A549 (cell line): Measurements from ENCODE around the gene KLHL29. TPM values are rescaled to one million over a fixed set of nuclear protein-coding genes. Genes with fewer than 3 reads are reported as not detected.

Experiments
- ATAC-seq, 2 experiments: fragments of 200-7000 bp in 1 of 2; fragments of >200 bp in 1 of 2; cut with Nextera tagmentation in 1 of 2; cut with Tn5 transposase in 1 of 2; 3 replicates each; pipeline versions ENCODE4 v1.8.0 to v1.9.1; 2018 to 2020; ENCODE audit warnings: mild to moderate bottlenecking in 1 of 2, moderate library complexity in 1 of 2
- CTCF ChIA-PET: fragments of 300-600 bp; sonication (Branson Sonifier 250); formaldehyde crosslinking; extraction: SDS; loops from one replicate; lab custom pipeline; 2021; ENCODE audit warnings: antibody characterized with exemption, inconsistent platforms; lab: Yijun Ruan, JAX
- POLR2A ChIA-PET: fragments of 350-600 bp; formaldehyde crosslinking; extraction: SDS; loops from one replicate; lab custom pipeline; 2021; ENCODE audit warnings: antibody characterized with exemption, inconsistent platforms; lab: Yijun Ruan, JAX
- DNase-seq, 2 experiments: peaks; one replicate each; pipeline versions ENCODE4 v3.0.0 to v3.0.0-alpha.2; 2011 to 2016; ENCODE audit warnings: low read depth in 1 of 2, low spot score in 1 of 2
- FAIRE-seq: peaks from 2 replicates; lab custom pipeline; 2011; peaks lifted over from hg19 to GRCh38; lab: Jason Lieb, UNC
- H3K27ac ChIP-seq, 2 experiments: fragments of >200 bp; sonication (Bioruptor Twin); formaldehyde crosslinking; 3 replicates each; pipeline ENCODE4 v1.5.1; 2016 to 2017
- H3K4me1 ChIP-seq: fragments of >200 bp; sonication (Bioruptor Twin); formaldehyde crosslinking; 3 replicates; pipeline ENCODE4 v1.6.1; 2016
- H3K4me2 ChIP-seq: fragments of >200 bp; sonication (Bioruptor Twin); formaldehyde crosslinking; 3 replicates; pipeline ENCODE4 v1.6.1; 2016
- H3K4me3 ChIP-seq: fragments of >200 bp; sonication (Bioruptor Twin); formaldehyde crosslinking; 3 replicates; pipeline ENCODE4 v1.5.1; 2016
- H3K9me3 ChIP-seq: fragments of >200 bp; sonication (Bioruptor Twin); formaldehyde crosslinking; 3 replicates; pipeline ENCODE4 v1.6.1; 2016
- BCL3 ChIP-seq: fragments of >200 bp; sonication (Bioruptor Twin); formaldehyde crosslinking; IDR thresholded peaks from 3 replicates; pipeline ENCODE4 v1.6.1; 2016
- BHLHE40 ChIP-seq: IDR thresholded peaks from 2 replicates; pipeline ENCODE4 v1.6.1; 2012; ENCODE audit warnings: low read depth, low read length, inconsistent platforms
- CBX2 ChIP-seq: fragments of 200-600 bp; sonication (generic); IDR thresholded peaks from 2 replicates; pipeline ENCODE4 v1.6.1; 2016; ENCODE audit warnings: low read depth, mild to moderate bottlenecking, borderline replicate concordance
- CHD2 ChIP-seq: fragments of 150-350 bp; IDR thresholded peaks from 2 replicates; pipeline ENCODE4 v1.6.1; 2014; ENCODE audit warnings: low read length; ENCODE audit not compliant: partially characterized antibody
- CHD4 ChIP-seq: fragments of 200-600 bp; sonication (generic); IDR thresholded peaks from 2 replicates; pipeline ENCODE4 v1.6.1; 2016; ENCODE audit warnings: antibody characterized with exemption, mild to moderate bottlenecking, borderline replicate concordance
- EP300 ChIP-seq, 2 experiments: fragments of >200 bp; sonication (Bioruptor Twin); formaldehyde crosslinking; IDR thresholded peaks; 2 replicates in 1 of 2; 3 replicates in 1 of 2; pipeline ENCODE4 v1.6.1; 2016 to 2017
- FOSB ChIP-seq: fragments of 250-450 bp; sonication (Bioruptor Pico); IDR thresholded peaks from 2 replicates; pipeline ENCODE4 v1.5.0; 2020; ENCODE audit warnings: mild to moderate bottlenecking, moderate library complexity
- HEYL ChIP-seq: fragments of 250-450 bp; sonication (Bioruptor Pico); IDR thresholded peaks from 2 replicates; pipeline ENCODE4 v1.8.0; 2021; ENCODE audit warnings: mild to moderate bottlenecking, moderate library complexity
- HOXA7 ChIP-seq: fragments of 250-450 bp; sonication (Bioruptor Pico); IDR thresholded peaks from 2 replicates; pipeline ENCODE4 v1.5.0; 2020; ENCODE audit warnings: mild to moderate bottlenecking, moderate library complexity
- HOXB5 ChIP-seq: fragments of 250-450 bp; sonication (Bioruptor Pico); IDR thresholded peaks from 2 replicates; pipeline ENCODE4 v1.5.0; 2020; ENCODE audit warnings: mild to moderate bottlenecking, moderate library complexity
- JUNB ChIP-seq: fragments of >200 bp; sonication (Bioruptor Twin); formaldehyde crosslinking; IDR thresholded peaks from 2 replicates; pipeline ENCODE4 v1.6.1; 2016
- KDM1A ChIP-seq: fragments of 200-600 bp; sonication (generic); IDR thresholded peaks from 2 replicates; pipeline ENCODE4 v1.6.1; 2016; ENCODE audit warnings: low read depth, mild to moderate bottlenecking
- MAFK ChIP-seq: fragments of 450-650 bp; IDR thresholded peaks from 2 replicates; pipeline ENCODE4 v1.6.1; 2014; ENCODE audit not compliant: partially characterized antibody
- MAX ChIP-seq: IDR thresholded peaks from 2 replicates; pipeline ENCODE4 v1.6.1; 2012
- MAZ ChIP-seq: fragments of 150-350 bp; IDR thresholded peaks from 2 replicates; pipeline ENCODE4 v1.6.1; 2014; ENCODE audit warnings: antibody characterized with exemption, low read depth, low read length, borderline replicate concordance
- MYC ChIP-seq: IDR thresholded peaks from 2 replicates; pipeline ENCODE4 v1.6.1; 2012; ENCODE audit warnings: mild to moderate bottlenecking, inconsistent platforms, low read length, improper control_type of control experiment, borderline replicate concordance
- NPAS2 ChIP-seq: fragments of 250-450 bp; sonication (Bioruptor Pico); IDR thresholded peaks from 2 replicates; pipeline ENCODE4 v1.8.0; 2022; ENCODE audit warnings: mild to moderate bottlenecking, moderate library complexity, borderline replicate concordance
- POLR2A ChIP-seq: IDR thresholded peaks from 2 replicates; pipeline ENCODE4 v1.6.1; 2012; ENCODE audit warnings: mild to moderate bottlenecking, low read length
- RCOR1 ChIP-seq: fragments of 150-350 bp; IDR thresholded peaks from 2 replicates; pipeline ENCODE4 v1.6.1; 2014; ENCODE audit warnings: antibody characterized with exemption, low read length, low read depth
- REST ChIP-seq: fragments of 200-600 bp; sonication (generic); IDR thresholded peaks from 2 replicates; pipeline ENCODE4 v1.6.1; 2016; ENCODE audit warnings: antibody characterized with exemption, mild to moderate bottlenecking, moderate library complexity
- SMC3 ChIP-seq: fragments of >200 bp; sonication (Bioruptor Twin); formaldehyde crosslinking; IDR thresholded peaks from 3 replicates; pipeline ENCODE4 v1.6.1; 2018; ENCODE audit warnings: inconsistent platforms
- SREBF2 ChIP-seq: fragments of 450-650 bp; IDR thresholded peaks from 2 replicates; pipeline ENCODE4 v1.6.1; 2014; ENCODE audit warnings: mild to moderate bottlenecking, moderate library complexity
- TP53 ChIP-seq: fragments of 250-450 bp; sonication (Bioruptor Pico); IDR thresholded peaks from 2 replicates; pipeline ENCODE4 v1.5.0; 2021; ENCODE audit warnings: mild to moderate bottlenecking, moderate library complexity
- USF2 ChIP-seq: fragments of 450-650 bp; IDR thresholded peaks from 2 replicates; pipeline ENCODE4 v1.6.1; 2014; ENCODE audit warnings: antibody characterized with exemption
- ZC3H11A ChIP-seq: fragments of 450-650 bp; IDR thresholded peaks from 2 replicates; pipeline ENCODE4 v1.6.1; 2014; ENCODE audit warnings: antibody characterized with exemption, mild to moderate bottlenecking
- WGBS: methylation state at CpG from one replicate; pipeline ENCODE4 v1.1.6; 2017; ENCODE audit errors: missing lambda C conversion rate; 5-methylcytosine and 5-hydroxymethylcytosine counted together
- polyA plus RNA-seq, 4 experiments: library from polyadenylated mRNA; depleted of rRNA in 3 of 4; stranded (reverse); fragments of >200 nt; fragmentation: RNase III in 1 of 4; extraction: RNeasy Plus Mini Kit Qiagen cat#74134 plus additional on column Dnase treatment in 1 of 4; gene quantifications; 2 replicates in 3 of 4; 3 replicates in 1 of 4; pipeline ENCODE4 v1.2.3, GENCODE V29; 2011 to 2017
- TF ChIP-seq, protein P1 (sequence below): fragments of >200 bp; sonication (Bioruptor Twin); formaldehyde crosslinking; IDR thresholded peaks from 3 replicates; pipeline ENCODE4 v1.5.1; 2016

KLHL29 gene
- polyA plus RNA-seq, 2 of the 4 experiments (the other 2 are of a cell fraction), result 1.3 to 2.5 TPM

- Histone ChIP-seq H3K4me1 (no peaks in the 10 kb centered on the region), H3K27ac (no peak overlapping the region), H3K4me2 (no peak overlapping the region)
- DNase-seq, result no peak
- no peak for TF ChIP-seq FOSB (CRISPR knock-in tag)
- no peak for TF ChIP-seq ZC3H11A
- TF ChIP-seq BHLHE40, result no peak
- TF ChIP-seq, all 56 proteins: peak for 0
- ATAC-seq (no peak), FAIRE-seq (no peak)
- WGBS, result 86% methylated on average over 9 of the region's 9 CpGs
- POLR2A ChIA-PET, result no interaction called here
- H3K4me3 ChIP-seq, result no peak overlapping the region
- CTCF ChIA-PET, result no interaction called here
- no peaks in the 10 kb centered on the region for H3K9me3 ChIP-seq
Measured at GRCh38 chr2:23565374-23565773, 180.4 kb downstream of the KLHL29 start.

- Histone ChIP-seq H3K4me2 (no peak overlapping the region), H3K4me3 (no peak overlapping the region), H3K4me1 (no peaks in the 10 kb centered on the region), H3K27ac (no peak overlapping the region), H3K9me3 (no peaks in the 10 kb centered on the region)
- ChIA-PET CTCF (interaction anchor here (0.7 to 1.9 kb wide), 3 partner anchors 14 to 216 kb away, joined by 3 to 6 read pairs (median 5); no protein-coding TSS in a partner anchor), POLR2A (no interaction called here)
- FAIRE-seq (no peak), ATAC-seq (no peak), DNase-seq (no peak)
- WGBS, result 89% methylated on average over 4 of the region's 6 CpGs
- no peak for TF ChIP-seq REST
- no peak for TF ChIP-seq CHD2
- TF ChIP-seq BCL3, result no peak
- no peak for TF ChIP-seq USF2
- no peak for TF ChIP-seq HOXB5
- TF ChIP-seq CBX2, result no peak
- no peak for TF ChIP-seq EP300 (IDR thresholded peaks at IDR 0.05)
Measured at GRCh38 chr2:23565814-23566213, 180.8 kb downstream of the KLHL29 start.

- ChIA-PET CTCF (interaction anchor here (0.7 to 1.9 kb wide), 4 partner anchors 13 to 216 kb away, joined by 3 to 6 read pairs (median 4); no protein-coding TSS in a partner anchor), POLR2A (no interaction called here)
- 82% methylated on average over 6 of the region's 6 CpGs for WGBS
- Histone ChIP-seq H3K4me2 (no peak overlapping the region), H3K27ac (no peak overlapping the region), H3K4me1 (no peaks in the 10 kb centered on the region), H3K4me3 (no peak overlapping the region), H3K9me3 (no peaks in the 10 kb centered on the region)
- DNase-seq (peak; percentile 31 to 74), FAIRE-seq (no peak), ATAC-seq (peak; percentile 40 to 81; a peak in 3 of 6 replicates)
- TF ChIP-seq KDM1A (no peak), EP300 (IDR thresholded peaks at IDR 0.05) (no peak), ZC3H11A (no peak), MAZ (no peak), POLR2A (no peak), TP53 (CRISPR knock-in tag) (no peak), SREBF2 (no peak), CHD2 (no peak), RCOR1 (no peak), JUNB (no peak), MAFK (peak; percentile 87), CBX2 (no peak), HOXA7 (CRISPR knock-in tag) (no peak), SMC3 (peak; percentile 36; the same call in 1 of the 3 replicates), MYC (no peak), MAX (no peak), CHD4 (no peak), HEYL (no peak), NPAS2 (CRISPR knock-in tag) (no peak)
- TF ChIP-seq, protein P1, sequence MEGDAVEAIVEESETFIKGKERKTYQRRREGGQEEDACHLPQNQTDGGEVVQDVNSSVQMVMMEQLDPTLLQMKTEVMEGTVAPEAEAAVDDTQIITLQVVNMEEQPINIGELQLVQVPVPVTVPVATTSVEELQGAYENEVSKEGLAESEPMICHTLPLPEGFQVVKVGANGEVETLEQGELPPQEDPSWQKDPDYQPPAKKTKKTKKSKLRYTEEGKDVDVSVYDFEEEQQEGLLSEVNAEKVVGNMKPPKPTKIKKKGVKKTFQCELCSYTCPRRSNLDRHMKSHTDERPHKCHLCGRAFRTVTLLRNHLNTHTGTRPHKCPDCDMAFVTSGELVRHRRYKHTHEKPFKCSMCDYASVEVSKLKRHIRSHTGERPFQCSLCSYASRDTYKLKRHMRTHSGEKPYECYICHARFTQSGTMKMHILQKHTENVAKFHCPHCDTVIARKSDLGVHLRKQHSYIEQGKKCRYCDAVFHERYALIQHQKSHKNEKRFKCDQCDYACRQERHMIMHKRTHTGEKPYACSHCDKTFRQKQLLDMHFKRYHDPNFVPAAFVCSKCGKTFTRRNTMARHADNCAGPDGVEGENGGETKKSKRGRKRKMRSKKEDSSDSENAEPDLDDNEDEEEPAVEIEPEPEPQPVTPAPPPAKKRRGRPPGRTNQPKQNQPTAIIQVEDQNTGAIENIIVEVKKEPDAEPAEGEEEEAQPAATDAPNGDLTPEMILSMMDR, result peak; percentile 33; the same call in 2 of the 3 replicates
Measured at GRCh38 chr2:23566241-23567142, 181.5 kb downstream of the KLHL29 start.
